Fibroblast of pulmonary artery (primary cell): Measurements from ENCODE around the gene EHBP1.

Source experiments
- DNase-seq: peaks from one replicate; pipeline ENCODE4 v3.0.0-alpha.2; 2010; ENCODE audit warnings: low read depth
- H3K4me3 ChIP-seq: replicated peaks from 2 replicates; pipeline ENCODE4 v1.5.1; 2011; ENCODE audit warnings: low read depth, mild to moderate bottlenecking, control low read depth, low read length, moderate library complexity
- TF ChIP-seq, protein P1 (sequence below): IDR thresholded peaks from 2 replicates; pipeline ENCODE4 v1.5.1; 2011; ENCODE audit warnings: mild to moderate bottlenecking, control low read depth, low read length, inconsistent platforms; ENCODE audit errors: missing control alignments

EHBP1 gene

GRCh38 chr2:62881162-62881795 lies 175.8 kb downstream of the EHBP1 start:
- TF ChIP-seq, protein P1, sequence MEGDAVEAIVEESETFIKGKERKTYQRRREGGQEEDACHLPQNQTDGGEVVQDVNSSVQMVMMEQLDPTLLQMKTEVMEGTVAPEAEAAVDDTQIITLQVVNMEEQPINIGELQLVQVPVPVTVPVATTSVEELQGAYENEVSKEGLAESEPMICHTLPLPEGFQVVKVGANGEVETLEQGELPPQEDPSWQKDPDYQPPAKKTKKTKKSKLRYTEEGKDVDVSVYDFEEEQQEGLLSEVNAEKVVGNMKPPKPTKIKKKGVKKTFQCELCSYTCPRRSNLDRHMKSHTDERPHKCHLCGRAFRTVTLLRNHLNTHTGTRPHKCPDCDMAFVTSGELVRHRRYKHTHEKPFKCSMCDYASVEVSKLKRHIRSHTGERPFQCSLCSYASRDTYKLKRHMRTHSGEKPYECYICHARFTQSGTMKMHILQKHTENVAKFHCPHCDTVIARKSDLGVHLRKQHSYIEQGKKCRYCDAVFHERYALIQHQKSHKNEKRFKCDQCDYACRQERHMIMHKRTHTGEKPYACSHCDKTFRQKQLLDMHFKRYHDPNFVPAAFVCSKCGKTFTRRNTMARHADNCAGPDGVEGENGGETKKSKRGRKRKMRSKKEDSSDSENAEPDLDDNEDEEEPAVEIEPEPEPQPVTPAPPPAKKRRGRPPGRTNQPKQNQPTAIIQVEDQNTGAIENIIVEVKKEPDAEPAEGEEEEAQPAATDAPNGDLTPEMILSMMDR = no peak
- no peak overlapping the region for H3K4me3 ChIP-seq
- DNase-seq = no peak

DNA sequence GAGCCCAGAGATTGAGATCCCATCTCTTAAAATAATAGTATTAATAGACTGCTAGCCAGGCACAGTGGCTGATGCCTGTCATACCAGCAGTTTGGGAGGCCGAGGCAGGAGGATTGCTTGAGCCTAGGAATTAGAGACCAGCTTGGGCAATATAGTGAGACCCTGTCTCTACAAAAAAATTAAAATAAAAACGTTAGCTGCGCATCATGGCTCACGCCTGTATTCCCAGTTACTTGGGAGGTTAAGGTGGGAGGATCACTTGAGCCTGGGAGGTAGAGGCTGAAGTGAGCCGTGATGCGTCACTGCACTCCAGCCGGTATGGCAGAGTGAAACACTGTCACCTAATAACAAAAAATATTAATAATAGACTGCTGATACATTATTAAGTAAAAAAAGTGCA lies 178.1 kb downstream of the EHBP1 start:
- no peak overlapping the region for H3K4me3 ChIP-seq
- TF ChIP-seq, protein P1 = no peak
- DNase-seq = no peak

DNA sequence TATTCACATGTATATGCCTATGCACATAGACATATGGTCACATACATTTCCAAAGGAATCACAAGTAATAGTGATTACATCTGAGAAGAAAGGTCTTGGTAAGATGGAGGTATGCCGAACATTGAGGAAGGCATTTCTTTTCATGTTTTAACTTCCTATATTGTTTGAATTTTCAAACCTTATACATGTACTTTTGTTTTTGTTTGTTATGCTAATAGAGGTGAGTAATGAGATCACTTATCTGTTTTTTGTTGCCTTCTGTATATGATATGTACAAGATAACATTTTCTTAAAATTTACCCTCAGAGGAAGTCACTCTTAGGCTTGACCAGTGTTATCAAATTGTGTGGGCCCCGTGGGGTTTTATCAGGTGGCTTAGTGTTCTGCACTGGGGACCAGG lies 178.6 kb downstream of the EHBP1 start:
- no peak for DNase-seq
- TF ChIP-seq, protein P1 = no peak
- H3K4me3 ChIP-seq = no peak overlapping the region

- TF ChIP-seq, protein P1 = no peak
- peak; percentile 28 for DNase-seq
- H3K4me3 ChIP-seq = no peak overlapping the region
These were observed 179.0 kb downstream of the EHBP1 start for GRCh38 chr2:62884514-62884913.

DNA sequence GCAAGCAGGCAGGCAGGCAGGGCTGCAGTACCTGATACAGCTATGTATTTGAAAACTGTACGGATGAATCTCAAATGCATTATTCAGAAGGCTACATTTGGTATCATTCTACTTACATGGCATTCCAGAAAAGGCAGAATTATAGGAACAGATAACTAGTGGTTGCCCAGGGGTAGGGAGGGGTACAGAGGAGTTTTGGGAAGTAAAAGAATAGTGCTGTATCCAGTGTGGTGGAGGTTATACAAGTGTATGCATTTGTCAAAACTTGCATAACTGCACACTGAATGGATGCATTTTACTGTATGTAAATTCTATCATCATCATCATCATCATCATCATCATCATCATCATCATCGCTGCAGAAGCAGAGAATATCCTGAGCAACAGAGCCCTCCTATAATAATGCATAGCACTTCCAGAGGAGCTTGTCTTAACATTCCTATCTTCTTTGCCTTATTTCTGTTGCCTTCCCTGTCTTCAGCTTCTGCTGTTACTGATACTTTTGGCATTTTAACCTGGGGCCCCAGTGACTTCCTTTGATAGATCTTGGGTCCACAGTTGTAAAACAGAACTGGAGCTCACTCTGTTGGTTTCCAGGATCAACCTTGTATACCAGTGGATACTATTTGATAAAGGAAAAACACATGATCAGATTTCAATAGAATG lies 189.6 kb downstream of the EHBP1 start:
- no peak overlapping the region for H3K4me3 ChIP-seq
- TF ChIP-seq, protein P1 = no peak
- DNase-seq = no peak

DNA sequence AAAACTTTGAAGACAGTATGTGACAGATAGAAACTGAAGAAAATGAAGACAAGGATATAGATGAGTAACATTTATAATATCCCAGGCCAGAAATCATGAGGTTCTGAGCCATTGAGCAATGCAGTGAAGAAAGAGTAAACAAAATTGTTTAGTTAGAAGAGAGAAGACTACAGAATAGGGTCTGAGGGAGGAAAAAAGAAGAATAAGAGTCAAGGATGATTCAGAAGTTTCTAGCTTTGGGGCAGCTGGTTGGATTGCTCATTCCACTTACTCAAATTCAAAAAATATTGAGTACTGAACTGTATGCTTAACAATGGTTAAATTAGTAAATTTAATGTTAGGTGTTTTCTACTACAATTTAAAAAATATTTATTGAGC lies 190.1 kb downstream of the EHBP1 start:
- H3K4me3 ChIP-seq = no peak overlapping the region
- TF ChIP-seq, protein P1 = no peak
- DNase-seq = peak; percentile 50
